Epidermal melanocyte (primary cell): ENCODE results near the gene SBF1.
A peak's percentile ranks its signal among the peaks of the same experiment; 100 is the strongest.
"Not testable (repeated sequence)": the region's sequence is repeated elsewhere in the genome, so short reads cannot be mapped to it uniquely, and the experiment has no call there.

Experiments used
- DNase-seq: peaks from one replicate; pipeline ENCODE4 v3.0.0; 2011; ENCODE audit warnings: low spot score; ENCODE audit not compliant: insufficient read length

The SBF1 gene, protein sequence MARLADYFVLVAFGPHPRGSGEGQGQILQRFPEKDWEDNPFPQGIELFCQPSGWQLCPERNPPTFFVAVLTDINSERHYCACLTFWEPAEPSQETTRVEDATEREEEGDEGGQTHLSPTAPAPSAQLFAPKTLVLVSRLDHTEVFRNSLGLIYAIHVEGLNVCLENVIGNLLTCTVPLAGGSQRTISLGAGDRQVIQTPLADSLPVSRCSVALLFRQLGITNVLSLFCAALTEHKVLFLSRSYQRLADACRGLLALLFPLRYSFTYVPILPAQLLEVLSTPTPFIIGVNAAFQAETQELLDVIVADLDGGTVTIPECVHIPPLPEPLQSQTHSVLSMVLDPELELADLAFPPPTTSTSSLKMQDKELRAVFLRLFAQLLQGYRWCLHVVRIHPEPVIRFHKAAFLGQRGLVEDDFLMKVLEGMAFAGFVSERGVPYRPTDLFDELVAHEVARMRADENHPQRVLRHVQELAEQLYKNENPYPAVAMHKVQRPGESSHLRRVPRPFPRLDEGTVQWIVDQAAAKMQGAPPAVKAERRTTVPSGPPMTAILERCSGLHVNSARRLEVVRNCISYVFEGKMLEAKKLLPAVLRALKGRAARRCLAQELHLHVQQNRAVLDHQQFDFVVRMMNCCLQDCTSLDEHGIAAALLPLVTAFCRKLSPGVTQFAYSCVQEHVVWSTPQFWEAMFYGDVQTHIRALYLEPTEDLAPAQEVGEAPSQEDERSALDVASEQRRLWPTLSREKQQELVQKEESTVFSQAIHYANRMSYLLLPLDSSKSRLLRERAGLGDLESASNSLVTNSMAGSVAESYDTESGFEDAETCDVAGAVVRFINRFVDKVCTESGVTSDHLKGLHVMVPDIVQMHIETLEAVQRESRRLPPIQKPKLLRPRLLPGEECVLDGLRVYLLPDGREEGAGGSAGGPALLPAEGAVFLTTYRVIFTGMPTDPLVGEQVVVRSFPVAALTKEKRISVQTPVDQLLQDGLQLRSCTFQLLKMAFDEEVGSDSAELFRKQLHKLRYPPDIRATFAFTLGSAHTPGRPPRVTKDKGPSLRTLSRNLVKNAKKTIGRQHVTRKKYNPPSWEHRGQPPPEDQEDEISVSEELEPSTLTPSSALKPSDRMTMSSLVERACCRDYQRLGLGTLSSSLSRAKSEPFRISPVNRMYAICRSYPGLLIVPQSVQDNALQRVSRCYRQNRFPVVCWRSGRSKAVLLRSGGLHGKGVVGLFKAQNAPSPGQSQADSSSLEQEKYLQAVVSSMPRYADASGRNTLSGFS (N-terminal part only)

GRCh38 chr22:50474710-50475651 is at the start of gene SBF1:
Gene SBF1, minus strand, starts transcription at chr22:50475035. Its CDS starts 195 bp downstream, at chr22:50474840.
- DNase-seq, result peak; percentile 100

GRCh38 chr22:50523806-50524675 is 49.2 kb upstream of the SBF1 start:
- DNase-seq, result no peak

- no peak for DNase-seq
Measured at GRCh38 chr22:50523458-50523805, 48.6 kb upstream of the SBF1 start.

- no peak for DNase-seq
Measured at GRCh38 chr22:50522806-50523438, 48.1 kb upstream of the SBF1 start.

GRCh38 chr22:50522208-50522805 is 47.5 kb upstream of the SBF1 start:
- DNase-seq, result no peak

- DNase-seq, result no peak
Measured at GRCh38 chr22:50521710-50522109, 46.9 kb upstream of the SBF1 start.

- peak; percentile 5 for DNase-seq
Measured at GRCh38 chr22:50520826-50521453, 46.1 kb upstream of the SBF1 start.

DNA sequence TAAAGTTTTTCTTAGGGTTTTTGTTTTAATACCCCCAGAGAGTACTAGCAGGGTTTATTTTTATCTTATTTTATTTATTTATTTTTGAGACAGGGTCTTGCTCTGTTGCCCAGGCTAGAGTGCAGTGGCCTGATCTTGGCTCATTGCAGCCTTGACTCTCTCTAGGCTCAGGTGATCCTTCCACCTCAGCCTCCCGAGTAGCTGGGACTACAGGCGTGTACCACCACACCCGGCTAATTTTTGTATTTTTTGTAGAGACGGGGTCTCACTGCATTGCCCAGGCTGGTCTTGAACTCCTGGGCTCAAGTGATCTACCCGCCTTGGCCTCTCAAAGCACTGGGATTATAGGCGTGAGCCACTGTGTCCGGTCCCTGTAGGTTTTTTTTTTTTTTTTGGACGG is 45.3 kb upstream of the SBF1 start:
- DNase-seq, result not testable (repeated sequence)

- no peak for DNase-seq
Measured at GRCh38 chr22:50519151-50519550, 44.3 kb upstream of the SBF1 start.

DNA sequence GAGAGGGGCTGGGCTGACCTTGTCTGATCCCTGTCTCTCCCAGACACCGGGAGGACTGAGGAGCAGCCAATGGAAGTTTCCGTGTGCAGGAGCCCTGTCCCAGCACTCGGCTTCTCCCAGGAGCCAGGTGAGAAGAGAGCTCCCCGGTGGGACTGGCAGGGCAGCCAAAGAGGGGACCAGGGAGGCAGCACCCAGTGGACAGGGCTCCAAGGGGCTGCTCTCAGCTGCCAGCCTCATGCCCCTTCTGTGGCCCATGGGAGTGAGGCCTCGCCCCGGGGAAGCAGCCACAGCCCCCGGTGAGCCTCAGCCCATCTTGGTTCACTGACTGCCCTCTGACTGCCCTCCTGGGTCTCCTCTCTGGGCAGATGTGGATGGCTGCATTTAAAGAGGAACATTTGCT is 43.8 kb upstream of the SBF1 start:
- no peak for DNase-seq

DNA sequence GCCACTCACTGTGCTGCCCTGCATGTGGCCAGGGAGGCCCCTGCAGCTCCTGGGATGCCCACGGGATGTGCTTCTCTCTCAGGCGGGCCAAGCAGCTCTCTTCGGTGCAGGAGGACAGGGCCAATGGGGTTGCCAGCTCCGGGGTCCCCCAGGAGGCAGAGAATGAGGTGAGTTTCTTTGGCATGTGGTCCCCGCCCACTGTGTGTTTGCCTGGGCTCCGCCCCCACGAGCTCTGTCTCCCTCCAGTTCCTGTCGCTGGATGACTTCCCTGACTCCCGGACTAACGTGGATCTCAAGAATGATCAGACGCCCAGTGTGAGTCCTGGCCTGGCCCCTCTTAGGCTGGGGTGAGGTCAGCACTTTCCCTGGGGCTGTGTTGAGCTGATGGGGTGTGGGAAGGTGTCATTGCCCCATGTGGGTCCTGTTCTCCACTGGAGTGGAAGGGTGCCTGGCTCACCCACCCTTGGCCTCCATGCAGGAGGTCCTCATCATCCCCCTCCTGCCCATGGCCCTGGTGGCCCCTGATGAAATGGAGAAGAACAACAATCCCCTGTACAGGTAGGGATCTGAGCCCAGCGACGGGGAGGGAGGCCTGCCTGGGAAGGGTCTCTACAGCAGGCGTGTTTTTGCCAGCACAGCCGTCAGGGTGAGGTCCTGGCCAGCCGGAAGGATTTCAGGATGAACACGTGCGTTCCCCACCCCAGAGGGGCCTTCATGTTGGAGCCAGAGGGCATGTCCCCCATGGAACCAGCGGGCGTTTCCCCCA is 42.8 kb upstream of the SBF1 start:
- DNase-seq, result no peak

DNA sequence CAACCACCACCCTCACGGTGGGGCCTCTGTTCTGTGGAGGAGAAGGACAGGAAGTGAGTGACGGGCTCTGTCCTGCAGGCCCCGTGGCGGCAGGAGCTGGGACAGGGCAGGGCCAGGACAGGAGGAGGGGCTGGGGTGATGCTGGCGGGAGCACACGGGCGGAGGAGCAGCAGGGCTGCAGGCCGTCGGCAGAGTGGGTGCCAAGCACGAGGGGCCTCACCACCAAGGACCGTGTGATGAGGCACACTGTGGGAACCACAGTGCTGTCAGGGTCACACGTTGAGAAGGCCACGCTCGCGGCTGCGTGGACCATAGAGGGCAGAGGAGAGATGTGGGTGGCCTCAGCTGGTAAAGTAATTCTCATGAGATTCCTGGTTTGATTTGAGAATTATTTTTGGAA is 42.1 kb upstream of the SBF1 start:
- peak; percentile 5 for DNase-seq

- peak; percentile 4 for DNase-seq
Measured at GRCh38 chr22:50516068-50516467, 41.2 kb upstream of the SBF1 start.

GRCh38 chr22:50513175-50513574 is 38.3 kb upstream of the SBF1 start:
- no peak for DNase-seq

GRCh38 chr22:50508897-50509296 is 34.1 kb upstream of the SBF1 start:
- DNase-seq, result no peak

DNA sequence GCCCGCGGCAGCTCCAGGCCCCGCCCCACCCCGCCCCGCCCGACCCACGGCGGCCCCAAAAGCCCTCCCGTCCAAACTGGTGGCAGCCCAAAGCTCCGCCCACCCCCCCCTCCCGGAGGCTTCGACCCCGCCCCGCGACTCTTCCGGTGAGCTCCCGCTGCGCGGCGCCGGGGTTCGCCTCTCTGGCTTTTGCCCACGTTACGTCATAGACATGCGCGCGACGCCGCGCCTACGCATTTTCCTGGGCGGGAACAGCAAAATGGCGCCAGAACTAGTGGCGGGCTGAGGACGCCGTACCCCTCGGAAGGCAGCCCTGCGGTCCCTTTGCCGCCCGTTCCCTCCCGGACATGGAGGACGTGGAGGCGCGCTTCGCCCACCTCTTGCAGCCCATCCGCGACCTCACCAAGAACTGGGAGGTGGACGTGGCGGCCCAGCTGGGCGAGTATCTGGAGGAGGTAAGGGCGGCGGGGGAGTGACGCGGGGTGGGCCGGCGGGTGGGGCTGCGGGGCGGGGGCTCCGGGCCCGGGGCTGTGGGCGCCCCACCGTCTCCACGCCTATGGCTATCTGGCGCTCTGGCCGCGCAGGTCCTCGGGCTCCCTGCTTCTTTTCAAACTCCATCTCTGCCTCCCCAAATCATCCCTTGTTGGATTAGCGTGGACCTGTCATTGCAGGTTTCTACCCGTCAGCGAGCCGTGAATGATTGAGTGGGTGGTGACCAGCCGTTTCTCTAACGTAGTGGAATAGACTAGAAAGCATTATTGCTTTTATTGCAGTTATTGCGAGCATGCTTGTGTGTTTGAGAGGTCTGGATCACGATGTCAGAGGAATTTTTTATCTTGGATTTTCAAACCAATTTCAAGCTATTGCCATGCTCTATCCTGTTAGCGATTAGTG is 33.4 kb upstream of the SBF1 start, which contains the start of gene NCAPH2:
NCAPH2 (plus strand) TSS at position 234 of the 894 bp plus-strand sequence; CDS start at position 348, 114 bp downstream.
- peak; percentile 100 for DNase-seq
